GM19023 (cell line): Measurements from ENCODE around the gene KCNIP3.

Source experiments
- ATAC-seq: cut with Tn5 transposase; IDR thresholded peaks from one replicate; pipeline ENCODE4 v1.9.1; 2021; ENCODE audit warnings: mild to moderate bottlenecking, moderate library complexity; ENCODE audit not compliant: unreplicated experiment

KCNIP3 gene

DNA sequence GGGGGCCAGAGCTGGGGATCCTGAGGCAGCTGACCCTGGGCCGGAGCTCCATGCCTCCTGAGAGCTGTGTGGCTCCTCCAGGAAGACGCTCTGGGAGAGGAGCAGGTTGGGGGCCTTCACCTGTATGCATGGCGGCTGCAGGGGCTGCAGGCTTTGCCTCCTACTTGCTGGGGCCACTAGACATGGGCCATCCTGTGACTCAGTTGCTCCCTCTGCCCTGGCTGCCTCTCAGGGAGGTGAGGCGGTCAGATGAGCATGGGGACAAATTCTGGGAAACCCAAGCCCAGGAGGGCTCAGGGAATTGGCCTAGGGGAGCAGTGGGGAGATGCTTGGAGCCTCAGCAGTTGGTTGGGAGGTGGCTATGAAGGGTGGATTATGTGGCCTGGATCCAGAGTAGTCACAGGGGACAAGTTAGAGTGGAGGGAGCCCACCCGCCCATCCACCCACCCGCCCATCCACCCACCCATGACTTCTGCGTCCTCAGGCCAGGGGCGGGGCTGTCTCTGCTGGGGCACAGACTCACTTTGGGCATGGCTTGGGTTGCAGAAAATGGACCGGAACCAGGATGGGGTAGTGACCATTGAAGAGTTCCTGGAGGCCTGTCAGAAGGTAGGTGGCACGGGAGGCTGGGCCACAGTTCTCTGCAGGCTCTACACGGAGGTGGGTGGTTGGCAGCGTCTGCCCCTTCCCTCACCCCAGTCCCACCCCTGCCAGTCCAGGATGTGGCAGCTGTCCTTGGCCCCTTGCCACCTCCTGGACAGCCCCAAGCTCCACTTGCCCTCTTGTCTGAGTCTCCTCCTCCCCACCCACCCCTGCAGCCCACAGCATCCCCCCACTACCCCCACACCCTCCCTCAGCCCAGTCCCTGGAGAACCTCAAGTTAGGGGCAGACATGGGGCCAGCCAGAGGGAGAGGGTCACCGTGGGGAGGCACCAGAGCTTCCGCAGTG is 85.8 kb downstream of the KCNIP3 start:
- ATAC-seq, result no peak

DNA sequence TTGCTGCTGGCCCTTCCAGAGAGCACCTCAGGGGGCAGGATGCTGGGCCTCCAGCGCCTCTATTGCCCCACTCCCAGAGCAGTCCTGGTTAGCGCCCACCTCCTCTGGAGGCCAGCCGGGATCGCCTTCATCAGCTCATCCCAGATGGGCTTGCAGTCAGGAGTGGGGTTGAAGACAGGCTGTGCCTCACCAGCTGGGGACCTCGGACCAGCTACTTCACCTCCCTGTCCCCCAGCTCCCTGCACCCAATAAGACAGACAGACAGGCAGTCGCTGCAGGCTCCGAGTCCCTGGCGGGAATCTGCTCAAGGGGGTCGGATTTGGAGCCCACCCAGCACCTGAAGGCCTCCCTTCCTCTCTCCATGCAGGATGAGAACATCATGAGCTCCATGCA is 86.5 kb downstream of the KCNIP3 start:
- no peak for ATAC-seq

DNA sequence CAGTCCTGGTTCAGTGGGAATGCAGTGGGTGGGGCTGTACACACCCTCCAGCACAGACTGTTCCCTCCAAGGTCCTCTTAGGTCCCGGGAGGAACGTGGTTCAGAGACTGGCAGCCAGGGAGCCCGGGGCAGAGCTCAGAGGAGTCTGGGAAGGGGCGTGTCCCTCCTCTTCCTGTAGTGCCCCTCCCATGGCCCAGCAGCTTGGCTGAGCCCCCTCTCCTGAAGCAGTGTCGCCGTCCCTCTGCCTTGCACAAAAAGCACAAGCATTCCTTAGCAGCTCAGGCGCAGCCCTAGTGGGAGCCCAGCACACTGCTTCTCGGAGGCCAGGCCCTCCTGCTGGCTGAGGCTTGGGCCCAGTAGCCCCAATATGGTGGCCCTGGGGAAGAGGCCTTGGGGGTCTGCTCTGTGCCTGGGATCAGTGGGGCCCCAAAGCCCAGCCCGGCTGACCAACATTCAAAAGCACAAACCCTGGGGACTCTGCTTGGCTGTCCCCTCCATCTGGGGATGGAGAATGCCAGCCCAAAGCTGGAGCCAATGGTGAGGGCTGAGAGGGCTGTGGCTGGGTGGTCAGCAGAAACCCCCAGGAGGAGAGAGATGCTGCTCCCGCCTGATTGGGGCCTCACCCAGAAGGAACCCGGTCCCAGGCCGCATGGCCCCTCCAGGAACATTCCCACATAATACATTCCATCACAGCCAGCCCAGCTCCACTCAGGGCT is 87.9 kb downstream of the KCNIP3 start:
- no peak for ATAC-seq

DNA sequence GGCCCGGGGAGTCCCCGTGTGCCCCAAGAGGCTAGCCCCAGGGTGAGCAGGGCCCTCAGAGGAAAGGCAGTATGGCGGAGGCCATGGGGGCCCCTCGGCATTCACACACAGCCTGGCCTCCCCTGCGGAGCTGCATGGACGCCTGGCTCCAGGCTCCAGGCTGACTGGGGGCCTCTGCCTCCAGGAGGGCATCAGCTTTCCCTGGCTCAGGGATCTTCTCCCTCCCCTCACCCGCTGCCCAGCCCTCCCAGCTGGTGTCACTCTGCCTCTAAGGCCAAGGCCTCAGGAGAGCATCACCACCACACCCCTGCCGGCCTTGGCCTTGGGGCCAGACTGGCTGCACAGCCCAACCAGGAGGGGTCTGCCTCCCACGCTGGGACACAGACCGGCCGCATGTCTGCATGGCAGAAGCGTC is 88.4 kb downstream of the KCNIP3 start:
- ATAC-seq, result no peak

- no peak for ATAC-seq
These were observed 88.9 kb downstream of the KCNIP3 start for GRCh38 chr2:95386031-95386430.

- no peak for ATAC-seq
These were observed 90.2 kb downstream of the KCNIP3 start for GRCh38 chr2:95387358-95387757.

DNA sequence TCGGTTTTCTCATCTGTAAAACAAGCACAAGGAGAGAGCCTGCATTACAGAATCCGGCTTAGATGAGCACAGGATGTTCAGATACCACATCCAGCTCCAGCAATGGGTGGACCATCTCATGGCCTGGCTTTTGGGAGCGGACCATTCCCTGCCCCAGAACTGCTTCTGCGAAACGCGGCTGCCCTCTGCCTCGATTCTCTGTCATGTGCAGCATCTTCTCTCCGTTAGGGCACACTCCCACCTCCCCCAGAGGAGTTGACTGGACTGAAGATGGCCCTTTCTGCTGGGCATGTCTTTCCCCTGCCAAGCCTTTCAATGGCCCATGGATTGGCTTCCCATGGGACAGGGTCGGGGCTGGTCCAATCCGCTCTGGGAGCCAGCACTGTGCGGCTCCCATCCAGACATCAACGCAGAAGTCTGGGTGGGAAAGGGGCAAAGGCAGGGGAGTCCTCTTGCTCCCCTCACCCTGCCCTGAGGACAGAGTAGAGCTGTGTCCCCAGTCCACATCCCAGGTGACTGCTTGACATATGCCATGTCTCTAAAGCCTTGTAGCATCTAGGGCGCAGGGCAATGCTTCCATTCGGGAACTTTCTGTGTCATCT is 91.0 kb downstream of the KCNIP3 start:
- ATAC-seq, result no peak

DNA sequence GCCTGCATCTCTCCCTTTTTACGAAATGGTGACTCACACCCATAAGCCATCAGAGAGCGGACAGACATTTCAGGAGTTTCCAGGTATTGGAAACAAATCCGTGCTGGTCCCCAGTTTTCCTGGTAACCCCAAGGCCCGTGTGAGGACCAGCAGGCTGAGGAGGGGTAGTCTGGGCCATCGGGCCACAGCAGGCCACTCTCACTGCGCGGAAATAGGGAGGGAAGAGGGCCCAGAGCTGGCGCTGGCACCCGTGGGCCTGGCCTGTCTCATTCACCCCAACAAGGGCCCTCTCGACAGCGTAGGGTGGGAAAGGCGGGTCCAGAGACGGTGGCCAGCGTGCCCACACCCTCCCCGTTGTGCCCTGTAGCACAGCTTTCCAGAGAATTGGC is 91.7 kb downstream of the KCNIP3 start:
- peak; percentile 24 for ATAC-seq

GRCh38 chr2:95389245-95390119 is 92.3 kb downstream of the KCNIP3 start:
- ATAC-seq, result peak; percentile 71

GRCh38 chr2:95390272-95390880 is 93.2 kb downstream of the KCNIP3 start:
- no peak for ATAC-seq

- ATAC-seq, result no peak
These were observed 93.8 kb downstream of the KCNIP3 start for GRCh38 chr2:95390881-95391321.

DNA sequence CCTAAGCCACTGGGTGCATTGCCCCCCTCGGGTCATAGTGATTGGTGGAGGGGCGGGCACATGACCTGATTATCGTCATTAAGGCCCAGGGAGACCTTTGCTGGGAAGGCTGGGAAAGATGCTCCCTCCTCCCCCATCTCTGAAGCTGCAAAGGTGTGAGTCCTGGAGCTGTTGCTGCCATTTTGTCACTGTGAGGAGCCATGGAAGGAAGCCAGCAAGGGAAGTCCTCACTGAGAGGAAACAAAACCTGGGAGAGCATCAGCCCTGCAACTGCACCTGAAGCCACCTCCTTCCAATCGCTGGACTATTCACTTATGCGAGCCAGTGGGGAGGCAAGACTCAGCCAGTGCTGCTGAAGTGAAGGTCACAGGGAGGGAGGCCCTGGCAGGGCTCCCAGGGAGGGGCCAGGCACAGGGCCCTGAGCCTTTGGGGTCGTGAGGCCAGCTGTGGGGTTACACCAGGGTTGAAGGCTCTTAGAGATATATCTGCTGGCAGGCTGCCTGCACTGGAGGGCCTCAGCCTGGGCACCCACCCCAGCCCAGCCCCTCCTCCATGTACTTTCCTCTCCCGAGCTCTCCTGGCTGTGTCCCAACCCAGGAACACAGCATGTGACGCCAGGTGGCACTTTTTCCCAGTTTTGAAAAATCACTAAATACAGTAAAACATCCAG is 94.6 kb downstream of the KCNIP3 start:
- ATAC-seq, result no peak

DNA sequence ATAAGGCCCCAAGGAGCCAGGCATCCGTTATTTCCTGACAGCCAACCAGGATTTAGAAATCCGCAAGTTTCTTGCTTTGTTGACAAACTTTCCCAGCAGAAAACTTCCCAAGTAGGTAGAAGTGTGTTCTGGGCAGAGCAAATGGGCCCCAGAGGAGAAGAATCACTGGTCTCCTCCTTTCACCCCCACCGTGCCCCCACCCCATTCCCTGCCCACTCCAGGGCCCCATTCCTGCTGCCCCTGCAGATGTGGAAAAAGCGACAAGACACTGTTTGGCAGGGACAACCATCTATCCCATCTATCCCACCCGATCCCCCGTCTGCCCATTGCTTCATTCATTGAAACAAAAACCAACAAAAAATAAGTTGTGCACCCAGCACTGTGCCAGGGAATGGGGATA is 95.2 kb downstream of the KCNIP3 start:
- ATAC-seq, result no peak

DNA sequence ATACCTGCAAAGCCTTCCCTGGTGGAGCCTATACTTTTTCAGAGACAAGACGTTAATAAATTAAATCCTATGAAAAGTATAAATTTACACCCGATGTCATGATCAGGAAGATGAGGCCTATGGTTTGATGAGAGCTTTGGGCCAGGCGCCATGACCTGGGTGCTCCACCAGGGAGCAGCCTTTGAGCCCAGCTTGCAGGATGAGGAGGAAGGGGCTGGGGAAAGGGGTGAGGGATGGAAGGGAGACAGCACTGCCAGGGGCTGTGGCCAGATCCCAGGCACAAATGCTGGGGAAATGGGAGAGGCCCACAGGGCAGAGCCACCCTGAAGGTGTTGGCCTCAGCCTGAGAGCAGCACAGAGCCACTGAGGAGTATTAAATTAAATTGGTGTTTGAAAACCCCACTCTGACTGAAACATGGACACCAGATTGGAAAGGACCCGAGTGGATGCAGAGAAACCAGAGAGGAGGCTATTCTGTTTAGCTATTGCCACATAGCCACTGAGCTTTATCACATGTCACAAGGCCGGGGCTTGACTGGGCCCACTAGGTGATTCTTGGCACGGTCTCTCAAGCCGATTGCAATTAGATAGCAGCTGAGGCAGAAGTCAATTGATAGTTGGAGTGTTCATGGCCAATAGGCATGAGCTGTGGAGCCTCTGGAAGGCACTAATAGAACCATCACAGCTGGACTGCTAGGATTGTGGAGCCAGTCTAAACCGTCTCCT is 95.7 kb downstream of the KCNIP3 start:
- ATAC-seq, result no peak

- no peak for ATAC-seq
These were observed 96.8 kb downstream of the KCNIP3 start for GRCh38 chr2:95393901-95394300.

GRCh38 chr2:95399061-95399460 is 101.9 kb downstream of the KCNIP3 start:
- ATAC-seq, result no peak

- no peak for ATAC-seq
These were observed 104.3 kb downstream of the KCNIP3 start for GRCh38 chr2:95401480-95401879.

- ATAC-seq, result peak; percentile 15
These were observed 104.8 kb downstream of the KCNIP3 start for GRCh38 chr2:95402004-95402369.
